Endometrial microvascular endothelial cells (primary cell): ENCODE results near the gene RAPGEF5. TPM values are rescaled to one million over a fixed set of nuclear protein-coding genes. Genes with fewer than 3 reads are reported as not detected.

ENCODE experiments used
- in situ Hi-C: cut with HindIII; loops from 2 replicates; pipeline ENCODE4 v1.10.0; 2017; ENCODE audit warnings: low sequenced_read_pairs, low pct_unique_long_range_greater_than_20kb; ENCODE audit errors: inconsistent ontology term
- total RNA-seq: library from RNA; depleted of rRNA; stranded (reverse); fragments of >200 nt; gene quantifications from one replicate; pipeline ENCODE4 v1.2.3, GENCODE V29; 2015; ENCODE audit errors: inconsistent ontology term

The RAPGEF5 gene
- total RNA-seq, 1 donor from 2014 or later, result 104 TPM

DNA sequence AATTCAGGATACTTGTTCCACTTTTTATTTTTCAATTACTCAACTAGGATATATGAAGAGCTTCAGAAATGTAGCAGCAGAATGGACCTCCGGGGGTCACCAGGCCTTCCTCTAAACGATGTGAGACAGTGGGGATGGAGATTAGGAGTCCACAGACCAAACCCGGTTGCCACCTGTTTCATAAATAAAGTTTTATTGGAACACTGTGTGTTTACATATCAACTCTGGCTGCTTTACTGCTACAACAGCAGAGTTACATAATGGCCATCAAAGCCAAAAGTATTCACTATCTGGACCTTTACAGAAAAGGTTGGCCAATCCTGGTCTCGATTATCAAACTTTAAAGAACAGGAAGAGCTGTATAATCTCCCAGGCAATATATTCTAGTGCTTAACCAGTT is 30.8 kb downstream of the RAPGEF5 start:
- in situ Hi-C loops, result no loop called here

DNA sequence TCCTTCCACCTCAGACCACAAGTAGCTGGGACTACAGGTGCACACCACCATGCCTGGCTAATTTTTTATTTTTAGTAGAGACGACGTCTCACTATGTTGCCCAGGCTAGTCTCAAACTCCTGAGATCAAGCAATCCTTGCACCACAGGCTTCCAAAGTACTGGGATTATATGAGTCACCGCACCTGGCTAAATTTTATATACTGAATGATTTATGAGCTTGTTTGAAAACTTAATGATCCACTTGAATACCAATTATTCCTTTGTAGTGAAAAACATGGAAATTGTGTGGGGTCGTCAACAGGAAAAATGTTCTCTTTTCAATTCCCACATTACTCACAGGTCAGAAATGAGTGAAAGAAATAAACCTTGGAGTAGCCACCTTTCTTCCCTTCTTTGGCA is 31.3 kb downstream of the RAPGEF5 start:
- in situ Hi-C loops, result no loop called here

- in situ Hi-C loops, result no loop called here
Measured at GRCh38 chr7:22323714-22324113, 33.2 kb downstream of the RAPGEF5 start.

- in situ Hi-C loops, result no loop called here
Measured at GRCh38 chr7:22320416-22320815, 36.5 kb downstream of the RAPGEF5 start.

- in situ Hi-C loops, result no loop called here
Measured at GRCh38 chr7:22319424-22320403, 37.2 kb downstream of the RAPGEF5 start.

GRCh38 chr7:22318376-22318775 is 38.6 kb downstream of the RAPGEF5 start:
- in situ Hi-C loops, result no loop called here

- in situ Hi-C loops, result no loop called here
Measured at GRCh38 chr7:22317632-22318031, 39.3 kb downstream of the RAPGEF5 start.

- in situ Hi-C loops, result no loop called here
Measured at GRCh38 chr7:22316914-22317313, 40.0 kb downstream of the RAPGEF5 start.

GRCh38 chr7:22307816-22308215 is 49.1 kb downstream of the RAPGEF5 start:
- in situ Hi-C loops, result no loop called here

DNA sequence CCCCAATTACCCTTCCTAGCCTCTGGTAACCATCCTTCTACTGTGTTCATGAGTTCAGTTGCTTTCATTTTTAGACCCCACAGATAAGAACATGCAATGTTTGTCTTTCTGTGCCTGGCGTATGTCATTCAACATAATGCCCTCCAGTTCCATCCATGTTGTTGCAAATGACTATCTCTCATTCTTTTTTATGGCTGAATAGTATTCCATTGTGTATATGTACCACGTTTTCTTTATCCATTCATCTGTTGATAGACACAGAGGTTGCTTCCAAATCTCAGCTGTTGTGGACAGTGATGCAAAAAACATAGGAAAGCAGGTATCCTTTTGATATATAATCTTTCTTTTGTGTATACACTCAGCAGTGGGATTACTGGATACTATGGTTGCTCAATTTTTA is 51.2 kb downstream of the RAPGEF5 start:
- in situ Hi-C loops, result no loop called here

DNA sequence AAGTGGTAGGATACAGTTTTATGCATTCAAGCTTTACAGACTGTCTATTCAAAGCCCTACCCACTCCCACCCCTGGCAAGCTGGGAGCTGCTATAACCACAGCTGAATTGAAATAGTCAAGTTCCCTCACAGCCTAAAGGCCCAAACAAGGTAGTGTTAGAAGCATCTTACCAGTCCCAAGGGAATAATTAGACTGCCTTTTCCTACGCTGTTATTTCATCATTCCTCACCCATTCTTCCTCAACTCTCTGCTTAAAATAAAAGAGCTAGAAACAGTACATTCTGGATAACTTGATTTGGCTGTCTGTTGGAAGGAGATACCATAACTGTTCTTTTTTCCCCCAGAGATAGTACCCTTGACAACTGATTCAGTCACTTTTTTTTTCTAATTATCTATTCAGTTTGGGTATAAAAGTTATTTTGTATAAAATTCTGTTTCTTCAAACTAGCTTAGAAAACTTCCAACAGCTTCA is 54.0 kb downstream of the RAPGEF5 start:
- in situ Hi-C loops, result no loop called here

DNA sequence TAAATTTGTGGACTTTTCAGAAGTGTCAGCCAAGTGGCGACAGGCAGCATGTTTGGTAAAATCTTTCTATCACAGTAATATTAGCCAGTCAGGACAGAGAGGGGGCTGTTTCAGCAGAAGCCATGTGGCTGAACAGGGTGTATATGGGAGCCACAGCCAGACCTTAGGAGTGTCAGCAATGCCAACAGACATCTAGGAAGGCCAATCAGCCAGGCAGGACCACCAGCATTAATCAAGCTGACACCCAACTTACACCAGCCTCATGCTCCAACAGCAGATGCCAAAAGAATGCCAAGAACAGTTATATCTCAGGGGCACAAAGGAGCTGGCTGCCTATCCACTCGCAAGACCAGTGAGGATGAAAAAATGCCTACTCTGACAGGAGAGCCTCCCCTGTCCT is 54.8 kb downstream of the RAPGEF5 start:
- in situ Hi-C loops, result no loop called here

DNA sequence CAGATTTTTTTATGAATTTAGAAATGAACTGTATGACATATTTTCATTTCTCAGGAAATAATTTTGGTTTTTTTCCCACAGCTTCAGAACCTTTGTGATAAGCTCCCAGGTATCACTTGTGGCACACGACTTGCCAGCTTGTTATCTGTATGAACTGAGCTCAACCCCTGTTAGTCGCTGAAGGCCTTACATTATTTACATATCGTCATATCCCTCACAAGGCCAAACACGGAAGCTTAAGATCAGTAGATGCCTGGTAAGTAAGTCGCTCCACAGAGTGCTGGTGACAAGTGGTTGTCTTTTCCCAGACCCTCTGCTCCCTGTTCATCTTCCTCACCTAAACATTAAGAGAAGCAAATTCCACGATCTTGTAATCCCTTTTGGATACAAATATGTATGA is 55.2 kb downstream of the RAPGEF5 start:
- in situ Hi-C loops, result no loop called here

DNA sequence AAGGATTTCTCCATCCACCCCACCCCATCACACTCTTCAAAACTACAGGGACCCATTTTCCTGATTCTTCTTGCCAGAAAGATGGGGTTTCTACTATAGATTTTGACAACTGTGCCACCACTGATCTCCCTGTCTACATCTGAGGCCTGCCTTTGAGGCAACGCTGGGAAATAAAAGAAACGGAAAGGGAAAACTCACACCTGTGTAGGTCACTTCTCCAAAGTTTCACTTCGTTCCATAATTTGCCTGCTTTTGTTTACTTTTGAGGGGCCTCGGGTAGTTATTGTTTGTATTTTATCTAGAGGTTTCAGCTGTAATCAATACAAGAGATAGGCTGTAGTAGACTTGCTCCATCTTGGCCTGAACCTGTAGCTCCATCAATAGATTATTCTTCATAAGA is 56.1 kb downstream of the RAPGEF5 start:
- in situ Hi-C loops, result no loop called here

- in situ Hi-C loops, result no loop called here
Measured at GRCh38 chr7:22296916-22297315, 60.0 kb downstream of the RAPGEF5 start.

DNA sequence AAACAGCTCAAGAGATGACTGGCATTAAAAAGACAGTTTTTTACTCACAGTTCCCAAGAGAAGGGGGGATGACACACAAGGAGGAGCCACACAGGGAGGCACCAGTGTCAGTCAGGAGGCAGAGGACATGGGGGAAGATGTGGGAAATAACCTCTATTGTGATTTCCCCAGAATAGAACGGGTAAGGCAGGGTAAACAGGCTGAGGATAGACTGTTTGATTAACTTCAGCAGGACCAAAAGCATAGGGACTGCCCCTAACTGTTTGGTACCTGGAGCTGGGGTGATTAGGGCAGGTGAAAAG is 60.7 kb downstream of the RAPGEF5 start:
- in situ Hi-C loops, result no loop called here

DNA sequence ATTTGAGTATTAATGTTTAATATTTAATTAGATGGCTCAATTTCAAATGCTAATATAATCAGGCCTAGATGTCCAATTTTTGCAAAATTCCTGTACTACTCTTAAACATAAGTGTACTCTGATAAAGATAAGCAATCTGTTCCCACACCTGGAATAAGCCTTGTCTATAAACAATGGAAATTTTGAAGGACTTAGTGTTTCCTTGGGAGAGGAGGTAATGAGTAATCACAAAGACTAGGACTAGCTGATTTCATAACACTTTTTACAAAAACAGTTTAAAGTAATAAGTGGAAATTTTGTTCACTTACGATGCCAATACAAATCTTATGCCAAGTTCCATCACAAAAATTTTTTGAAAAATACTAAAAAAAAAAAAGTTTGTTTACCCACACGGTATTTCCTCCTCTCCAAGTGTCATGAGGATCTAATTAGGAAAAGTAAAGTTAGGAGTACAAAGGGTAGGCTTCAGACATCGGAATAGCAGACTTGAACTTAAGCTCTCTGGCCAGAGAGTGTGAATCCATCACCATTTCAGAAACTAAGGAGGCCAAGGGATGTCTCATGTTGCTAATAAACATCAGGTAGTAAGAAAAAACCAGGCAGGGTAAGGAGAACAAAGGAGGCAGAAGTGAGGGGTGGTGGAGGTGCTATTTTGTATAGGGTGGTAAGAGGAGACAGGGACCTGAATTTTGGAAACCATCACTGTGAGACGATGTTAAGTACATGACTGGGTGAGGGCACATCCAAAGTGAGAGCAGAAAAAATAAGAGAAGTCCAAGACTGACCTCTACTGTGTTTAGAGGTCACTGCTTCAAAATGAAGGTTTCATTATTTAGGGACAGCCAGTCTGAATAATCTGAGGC is 61.3 kb downstream of the RAPGEF5 start:
- in situ Hi-C loops, result no loop called here

DNA sequence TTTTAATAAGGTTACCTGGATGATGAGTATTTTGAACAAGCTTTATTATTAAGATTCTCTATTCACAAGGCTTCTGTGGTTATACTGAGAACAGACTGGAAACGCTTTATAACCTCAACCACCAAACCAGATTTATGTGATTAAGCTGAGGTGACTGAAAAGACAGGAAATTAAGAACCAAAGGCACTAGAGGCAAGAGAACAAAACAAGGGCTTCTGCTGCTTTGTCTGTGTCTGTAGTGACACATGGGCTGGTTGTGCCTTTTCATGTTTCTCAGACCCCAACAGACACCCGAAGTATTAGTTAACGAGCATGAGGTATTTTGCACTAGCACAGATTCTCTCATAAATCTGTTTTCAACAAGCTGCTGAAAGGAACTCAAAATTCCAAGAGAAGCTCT is 64.4 kb downstream of the RAPGEF5 start:
- in situ Hi-C loops, result no loop called here

- in situ Hi-C loops, result no loop called here
Measured at GRCh38 chr7:22291977-22292376, 65.0 kb downstream of the RAPGEF5 start.

DNA sequence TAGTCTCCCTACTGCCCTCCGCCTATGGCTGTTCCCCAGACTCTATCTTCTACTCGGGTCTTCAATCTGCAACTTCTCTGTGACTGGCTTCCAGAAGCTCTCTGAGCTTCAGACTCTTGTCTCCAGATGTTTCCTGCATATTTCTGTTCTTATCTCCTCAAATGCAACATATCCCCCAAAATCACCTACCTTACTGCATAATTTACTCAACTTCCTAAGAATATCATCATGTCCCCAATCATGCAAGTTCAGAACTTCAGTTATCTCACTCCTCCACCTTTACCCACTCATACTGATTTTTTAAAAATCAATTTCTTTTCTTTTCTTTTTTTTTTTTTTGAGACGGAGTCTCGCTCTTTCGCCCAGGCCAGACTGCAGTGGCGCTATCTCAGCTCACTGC is 68.8 kb downstream of the RAPGEF5 start:
- in situ Hi-C loops, result no loop called here
